B cell (primary cell): ENCODE data around the gene DDB1.

Source experiments
- CTCF ChIP-seq: fragments of 200-600 bp; IDR thresholded peaks from one replicate; pipeline ENCODE4 v1.8.0; 2022; ENCODE audit warnings: antibody characterized with exemption, mild to moderate bottlenecking
- EZH2 ChIP-seq: IDR thresholded peaks from 2 replicates; pipeline ENCODE4 v1.6.1; 2012; ENCODE audit warnings: borderline replicate concordance, low read depth, mild to moderate bottlenecking, moderate library complexity, low read length; ENCODE audit not compliant: insufficient read depth, poor library complexity, severe bottlenecking

- TF ChIP-seq CTCF (no peak), EZH2 (no peak)
These were observed 9.4 kb upstream of the DDB1 start for GRCh38 chr11:61342207-61342803.
